Measurements from ENCODE around the gene AZU1. TPM values are rescaled to one million over a fixed set of nuclear protein-coding genes. Genes with fewer than 3 reads are reported as not detected.

Gene AZU1
- total RNA-seq, 1 donor from 2014 or later = 0.21 TPM

DNA sequence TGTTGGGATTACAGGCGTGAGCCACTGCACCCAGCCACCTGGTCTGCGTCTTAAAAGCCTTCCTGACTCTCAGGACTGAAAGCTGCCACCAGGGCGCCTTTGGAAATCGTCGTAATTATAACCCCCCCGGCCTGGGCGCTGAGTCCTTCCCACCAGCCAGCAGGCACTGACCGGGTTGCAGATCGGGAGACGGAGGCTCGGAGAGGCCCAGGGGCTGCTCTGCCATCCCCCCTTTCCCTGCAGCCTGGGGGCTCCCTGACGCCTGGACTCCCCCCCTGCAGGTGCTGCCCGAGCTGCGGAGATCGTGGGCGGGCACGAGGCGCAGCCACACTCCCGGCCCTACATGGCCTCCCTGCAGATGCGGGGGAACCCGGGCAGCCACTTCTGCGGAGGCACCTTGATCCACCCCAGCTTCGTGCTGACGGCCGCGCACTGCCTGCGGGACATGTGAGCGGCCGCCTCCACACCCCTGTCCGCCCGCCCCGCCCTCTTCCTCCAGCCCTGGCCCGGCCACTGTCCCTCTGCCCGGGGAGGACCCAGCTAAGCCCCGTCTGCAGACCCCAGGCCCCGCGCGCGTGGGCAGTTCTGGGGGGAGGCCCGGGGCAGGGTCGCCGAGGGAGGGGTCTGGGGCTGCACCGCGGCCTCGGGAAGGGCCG, 15.7 kb downstream of the AZU1 start:
- H3K4me3 Mint-ChIP-seq (ENCODE audit: unreplicated experiment) = no peak overlapping the region
- H3K36me3 Mint-ChIP-seq (ENCODE audit: low read depth, unreplicated experiment) = peaks cover 4% of the 10 kb centered on the region
- H3K9me3 Mint-ChIP-seq (ENCODE audit: unreplicated experiment) = no peaks in the 10 kb centered on the region
- no peak for TF ChIP-seq CTCF (IDR thresholded peaks at IDR 0.05; ENCODE audit: unreplicated experiment)
- DNase-seq (ENCODE audit: low spot score) = peak; percentile 37
- peaks cover 7% of the 10 kb centered on the region for H3K27me3 Mint-ChIP-seq (ENCODE audit: unreplicated experiment)
- peaks cover 2% of the 10 kb centered on the region for H3K4me1 Mint-ChIP-seq (ENCODE audit: unreplicated experiment)
- H3K27ac Mint-ChIP-seq (ENCODE audit: unreplicated experiment) = no peak overlapping the region

DNA sequence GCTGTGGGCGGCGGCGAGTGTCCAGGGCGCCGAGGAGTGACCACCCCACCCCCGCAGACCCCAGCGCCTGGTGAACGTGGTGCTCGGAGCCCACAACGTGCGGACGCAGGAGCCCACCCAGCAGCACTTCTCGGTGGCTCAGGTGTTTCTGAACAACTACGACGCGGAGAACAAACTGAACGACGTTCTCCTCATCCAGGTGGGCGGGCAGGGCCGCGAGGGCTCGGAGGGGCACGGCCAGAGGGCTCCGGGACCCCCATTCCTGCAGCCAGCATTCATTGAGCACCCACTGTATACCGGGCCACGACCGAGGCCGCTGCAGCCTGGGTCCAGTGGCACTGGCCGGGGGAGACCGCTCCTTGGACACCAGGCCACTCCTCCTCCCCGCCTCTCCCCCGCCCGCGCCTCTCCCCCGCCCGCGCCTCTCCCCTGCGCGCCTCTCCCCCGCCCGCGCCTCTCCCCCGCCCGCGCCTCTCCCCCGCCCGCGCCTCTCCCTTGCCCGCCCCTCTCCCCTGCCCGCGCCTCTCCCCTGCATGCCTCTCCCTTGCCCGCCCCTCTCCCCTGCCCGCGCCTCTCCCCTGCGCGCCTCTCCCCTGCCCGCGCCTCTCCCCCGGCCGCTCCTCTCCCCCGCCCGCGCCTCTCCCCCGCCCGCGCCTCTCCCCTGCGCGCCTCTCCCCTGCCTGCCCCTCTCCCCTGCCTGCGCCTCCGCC, 16.4 kb downstream of the AZU1 start:
- H3K27ac Mint-ChIP-seq (ENCODE audit: unreplicated experiment) = no peak overlapping the region
- no peak for TF ChIP-seq CTCF (IDR thresholded peaks at IDR 0.05; ENCODE audit: unreplicated experiment)
- no peak overlapping the region for H3K4me3 Mint-ChIP-seq (ENCODE audit: unreplicated experiment)
- no peaks in the 10 kb centered on the region for H3K9me3 Mint-ChIP-seq (ENCODE audit: unreplicated experiment)
- peaks cover 2% of the 10 kb centered on the region for H3K4me1 Mint-ChIP-seq (ENCODE audit: unreplicated experiment)
- H3K27me3 Mint-ChIP-seq (ENCODE audit: unreplicated experiment) = peaks cover 7% of the 10 kb centered on the region
- H3K36me3 Mint-ChIP-seq (ENCODE audit: low read depth, unreplicated experiment) = peaks cover 4% of the 10 kb centered on the region
- no peak for DNase-seq (ENCODE audit: low spot score)

- H3K36me3 Mint-ChIP-seq (ENCODE audit: low read depth, unreplicated experiment) = peaks cover 4% of the 10 kb centered on the region
- H3K27ac Mint-ChIP-seq (ENCODE audit: unreplicated experiment) = no peak overlapping the region
- no peaks in the 10 kb centered on the region for H3K9me3 Mint-ChIP-seq (ENCODE audit: unreplicated experiment)
- DNase-seq (ENCODE audit: low spot score) = no peak
- peaks cover 7% of the 10 kb centered on the region for H3K27me3 Mint-ChIP-seq (ENCODE audit: unreplicated experiment)
- TF ChIP-seq CTCF (IDR thresholded peaks at IDR 0.05; ENCODE audit: unreplicated experiment) = no peak
- H3K4me1 Mint-ChIP-seq (ENCODE audit: unreplicated experiment) = peaks cover 2% of the 10 kb centered on the region
- no peak overlapping the region for H3K4me3 Mint-ChIP-seq (ENCODE audit: unreplicated experiment)
Measured at GRCh38 chr19:844546-844971, 16.9 kb downstream of the AZU1 start.

DNA sequence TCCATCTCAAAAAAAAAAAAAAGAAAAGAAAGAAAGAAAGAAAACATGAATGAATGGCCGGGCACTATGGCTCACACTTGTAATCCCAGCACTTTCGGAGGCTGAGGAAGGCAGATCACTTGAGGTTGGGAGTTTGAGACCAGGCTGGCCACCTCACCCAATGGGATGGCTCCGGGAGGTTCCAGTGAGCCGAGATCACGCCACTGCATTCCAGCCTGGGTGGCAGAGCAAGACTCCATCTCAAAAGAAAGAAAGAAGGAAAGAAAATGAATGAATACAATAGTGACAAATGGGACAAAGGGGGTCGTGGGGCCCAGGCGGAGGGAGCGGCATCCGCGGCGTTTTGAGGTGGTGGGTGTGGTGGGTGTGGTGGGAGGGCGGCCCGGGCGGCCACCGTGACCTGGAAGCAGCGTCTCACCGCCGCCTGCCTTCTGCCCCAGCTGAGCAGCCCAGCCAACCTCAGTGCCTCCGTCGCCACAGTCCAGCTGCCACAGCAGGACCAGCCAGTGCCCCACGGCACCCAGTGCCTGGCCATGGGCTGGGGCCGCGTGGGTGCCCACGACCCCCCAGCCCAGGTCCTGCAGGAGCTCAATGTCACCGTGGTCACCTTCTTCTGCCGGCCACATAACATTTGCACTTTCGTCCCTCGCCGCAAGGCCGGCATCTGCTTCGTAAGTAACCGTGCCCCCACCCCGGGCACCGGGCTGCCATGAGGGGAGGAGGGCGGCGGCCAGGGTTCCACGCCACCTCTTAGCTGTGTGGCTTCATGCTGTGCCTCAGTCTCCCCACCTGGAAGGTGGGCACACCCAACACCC, 18.3 kb downstream of the AZU1 start:
- no peaks in the 10 kb centered on the region for H3K9me3 Mint-ChIP-seq (ENCODE audit: unreplicated experiment)
- H3K36me3 Mint-ChIP-seq (ENCODE audit: low read depth, unreplicated experiment) = peaks cover 4% of the 10 kb centered on the region
- no peak for DNase-seq (ENCODE audit: low spot score)
- H3K4me1 Mint-ChIP-seq (ENCODE audit: unreplicated experiment) = peaks cover 2% of the 10 kb centered on the region
- peaks cover 7% of the 10 kb centered on the region for H3K27me3 Mint-ChIP-seq (ENCODE audit: unreplicated experiment)
- no peak overlapping the region for H3K27ac Mint-ChIP-seq (ENCODE audit: unreplicated experiment)
- no peak for TF ChIP-seq CTCF (IDR thresholded peaks at IDR 0.05; ENCODE audit: unreplicated experiment)
- H3K4me3 Mint-ChIP-seq (ENCODE audit: unreplicated experiment) = no peak overlapping the region

All from endothelial cell (in vitro differentiated cells).